Keratinocyte (primary cell): ENCODE measurements around the gene GAPVD1. TPM values are rescaled to one million over a fixed set of nuclear protein-coding genes. Genes with fewer than 3 reads are reported as not detected.

ENCODE experiments used
- DNase-seq: peaks from one replicate; pipeline ENCODE4 v3.0.0-alpha.2; 2011; ENCODE audit warnings: low read depth, missing footprints, low spot score
- FAIRE-seq: peaks from 2 replicates; lab custom pipeline; 2011; peaks lifted over from hg19 to GRCh38; lab: Jason Lieb, UNC
- H2AFZ ChIP-seq: 2 replicates; pipeline ENCODE4 v1.6.0; 2012; ENCODE audit warnings: low read length, control low read depth, inconsistent platforms; ENCODE audit not compliant: control insufficient read depth
- H3K27ac ChIP-seq: 2 replicates; pipeline ENCODE4 v1.5.1; 2011; ENCODE audit warnings: low read length; ENCODE audit not compliant: control insufficient read depth, insufficient read depth
- H3K27me3 ChIP-seq: 3 replicates; pipeline ENCODE4 v1.6.0; 2011; ENCODE audit warnings: low read length; ENCODE audit not compliant: control insufficient read depth, insufficient read depth; ENCODE audit errors: extremely low read depth
- H3K36me3 ChIP-seq, 2 experiments: 2 replicates in 1 of 2; 3 replicates in 1 of 2; pipeline ENCODE4 v1.5.1; 2011; ENCODE audit warnings: low read length in 2 of 2, mild to moderate bottlenecking in 1 of 2; ENCODE audit not compliant: control insufficient read depth in 2 of 2, insufficient read depth in 2 of 2; ENCODE audit errors: extremely low read depth in 1 of 2
- H3K4me1 ChIP-seq: 3 replicates; pipeline ENCODE4 v1.5.1; 2011; ENCODE audit warnings: low read length; ENCODE audit not compliant: control insufficient read depth, insufficient read depth; ENCODE audit errors: extremely low read depth
- H3K4me2 ChIP-seq: 3 replicates; pipeline ENCODE4 v1.6.0; 2011; ENCODE audit warnings: low read depth, low read length; ENCODE audit not compliant: control insufficient read depth, insufficient read depth; ENCODE audit errors: extremely low read depth
- H3K4me3 ChIP-seq, 3 experiments: fragments of 200-600 bp in 1 of 3; sonication (generic) in 1 of 3; 2 replicates in 2 of 3; 3 replicates in 1 of 3; pipeline ENCODE4 v1.5.1; 2011 to 2016; ENCODE audit warnings: low read length in 3 of 3, mild to moderate bottlenecking in 3 of 3, control low read depth in 2 of 3, inconsistent platforms in 1 of 3, low read depth in 1 of 3, mixed read lengths in 1 of 3, mixed run types in 1 of 3, moderate library complexity in 1 of 3; ENCODE audit not compliant: control insufficient read depth in 2 of 3, insufficient read depth in 2 of 3; ENCODE audit errors: extremely low read depth in 1 of 3
- H3K79me2 ChIP-seq: 2 replicates; pipeline ENCODE4 v1.6.0; 2012; ENCODE audit warnings: low read length; ENCODE audit not compliant: control insufficient read depth, insufficient read depth
- H3K9ac ChIP-seq: 3 replicates; pipeline ENCODE4 v1.6.0; 2011; ENCODE audit warnings: low read length; ENCODE audit not compliant: control insufficient read depth, insufficient read depth; ENCODE audit errors: extremely low read depth
- H3K9me1 ChIP-seq: 3 replicates; pipeline ENCODE4 v1.6.0; 2011; ENCODE audit warnings: low read length; ENCODE audit not compliant: control insufficient read depth, insufficient read depth; ENCODE audit errors: extremely low read depth
- H3K9me3 ChIP-seq: 2 replicates; pipeline ENCODE4 v1.5.1; 2012; ENCODE audit warnings: low read depth, low read length; ENCODE audit not compliant: control insufficient read depth
- H4K20me1 ChIP-seq: 3 replicates; pipeline ENCODE4 v1.6.0; 2011; ENCODE audit warnings: low read length; ENCODE audit not compliant: control insufficient read depth, insufficient read depth; ENCODE audit errors: extremely low read depth
- CTCF ChIP-seq, 3 experiments: IDR thresholded peaks in 1 of 3; conservative IDR thresholded peaks in 1 of 3; optimal IDR thresholded peaks in 1 of 3; 2 replicates in 2 of 3; 3 replicates in 1 of 3; pipeline versions ENCODE3 to v1.5.1; 2011; ENCODE audit warnings: low read length in 3 of 3, mild to moderate bottlenecking in 3 of 3, moderate library complexity in 2 of 3, control low read depth in 1 of 3, inconsistent platforms in 1 of 3; ENCODE audit not compliant: insufficient read depth in 2 of 3; ENCODE audit errors: extremely low read depth in 1 of 3
- EZH2 ChIP-seq: IDR thresholded peaks from one replicate; pipeline ENCODE4 v1.6.1; 2012; ENCODE audit warnings: inconsistent platforms, mild to moderate bottlenecking, low read length, moderate library complexity
- dilution Hi-C: fragments of 300-500 bp; cut with MboI; formaldehyde crosslinking; loops from one replicate; pipeline ENCODE4 v1.7.0; 2020; ENCODE audit warnings: low sequenced_read_pairs; ENCODE audit not compliant: extremely low pct_ligation_motif_present
- polyA plus RNA-seq, 5 experiments: library from polyadenylated mRNA; depleted of rRNA in 3 of 5; stranded (reverse) in 3 of 5; stranded (forward) in 1 of 5; unstranded in 1 of 5; fragments of >200 nt; gene quantifications; 1 replicate in 1 of 5; 2 replicates in 3 of 5; 3 replicates in 1 of 5; pipeline versions ENCODE4 v1.2.1 to v1.2.3, GENCODE V29; 2011 to 2012; ENCODE audit warnings: missing spikeins in 2 of 5, low read depth in 1 of 5, low replicate concordance in 1 of 5

The GAPVD1 gene
- polyA plus RNA-seq, 1 donor (not counting 4 experiments of a cell fraction or from before 2014, with no cell fraction given): 23.2 TPM

GRCh38 chr9:125409217-125409636, 147.6 kb downstream of the GAPVD1 start:
- no peak overlapping the region for H3K9ac ChIP-seq
- dilution Hi-C loops: no loop called here
- TF ChIP-seq CTCF (optimal IDR thresholded peaks at IDR 0.05 in 1 of 3, IDR thresholded peaks at IDR 0.05 in 1 of 3, conservative IDR thresholded peaks at IDR 0.05 in 1 of 3; ENCODE audit: extremely low read depth in 1 of 3, insufficient read depth in 2 of 3, low read length in 3 of 3): no peak

GRCh38 chr9:125409637-125410521, 148.3 kb downstream of the GAPVD1 start:
- Histone ChIP-seq H3K79me2 (no peaks in the 10 kb centered on the region), H3K36me3 (no peaks in the 10 kb centered on the region), H3K4me2 (no peak overlapping the region), H3K27ac (no peak overlapping the region), H3K27me3 (no peaks in the 10 kb centered on the region), H3K9me3 (no peaks in the 10 kb centered on the region), H3K9me1 (no peaks in the 10 kb centered on the region), H3K9ac (no peak overlapping the region), H2AFZ (no peak overlapping the region), H4K20me1 (no peaks in the 10 kb centered on the region), H3K4me1 (peaks cover 10% of the 10 kb centered on the region), H3K4me3 (no peak overlapping the region)
- no peak for FAIRE-seq
- TF ChIP-seq EZH2: no peak
- dilution Hi-C loops: no loop called here
- DNase-seq: no peak

More at GRCh38 chr9:125409217-125409636, 147.6 kb downstream of the GAPVD1 start:
- H3K4me3 ChIP-seq: no peak overlapping the region
- FAIRE-seq (no peak), DNase-seq (no peak)
- no peaks in the 10 kb centered on the region for H3K36me3 ChIP-seq
- no peak overlapping the region for H2AFZ ChIP-seq
- H3K27ac ChIP-seq: no peak overlapping the region
- peaks cover 10% of the 10 kb centered on the region for H3K4me1 ChIP-seq
- H3K9me1 ChIP-seq: no peaks in the 10 kb centered on the region
- H3K9me3 ChIP-seq: no peaks in the 10 kb centered on the region
- no peaks in the 10 kb centered on the region for H3K79me2 ChIP-seq
- no peaks in the 10 kb centered on the region for H3K27me3 ChIP-seq
- no peaks in the 10 kb centered on the region for H4K20me1 ChIP-seq
- H3K4me2 ChIP-seq: no peak overlapping the region
